ENCODE measurements around the gene INTS14. TPM values are rescaled to one million over a fixed set of nuclear protein-coding genes. Genes with fewer than 3 reads are reported as not detected.
A peak's percentile ranks its signal among the peaks of the same experiment; 100 is the strongest.

Gene INTS14
- total RNA-seq, 4 donors from 2014 or later: 16.5 to 38.7 (median 26.7) TPM

GRCh38 chr15:65650312-65651041 lies 39.5 kb upstream of the INTS14 start:
- 85 to 92% methylated on average over 10 to 12 of the region's 12 CpGs for WGBS, 2 donors
- H3K27ac ChIP-seq: no peak overlapping the region
- H3K9me3 ChIP-seq: no peaks in the 10 kb centered on the region
- no peak for DNase-seq
- H3K4me3 ChIP-seq: no peak overlapping the region
- no peaks in the 10 kb centered on the region for H3K27me3 ChIP-seq
- intact Hi-C loops (cut with DNase I): no loop called here
- TF ChIP-seq CTCF (IDR thresholded peaks at IDR 0.05) (no peak), POLR2A (IDR thresholded peaks at IDR 0.05) (no peak)
- peaks cover 0 to 35% (median 0%) of the 10 kb centered on the region in 3 donors for H3K36me3 ChIP-seq
- no peaks in the 10 kb centered on the region for H3K4me1 ChIP-seq

GRCh38 chr15:65646486-65646885 lies 35.6 kb upstream of the INTS14 start:
- Histone ChIP-seq H3K4me1 (peaks cover 0 to 3% (median 0%) of the 10 kb centered on the region in 3 donors), H3K36me3 (peaks cover 0 to 12% (median 0%) of the 10 kb centered on the region in 3 donors), H3K9me3 (no peaks in the 10 kb centered on the region), H3K27ac (no peak overlapping the region), H3K27me3 (no peaks in the 10 kb centered on the region), H3K4me3 (no peak overlapping the region)
- DNase-seq: no peak
- intact Hi-C loops (cut with DNase I): no loop called here
- no peak for TF ChIP-seq CTCF (IDR thresholded peaks at IDR 0.05)
- TF ChIP-seq POLR2A (IDR thresholded peaks at IDR 0.05): no peak
- WGBS, 2 donors: 83 to 96% methylated on average over 4 of the region's 4 CpGs

GRCh38 chr15:65645392-65645791 lies 34.5 kb upstream of the INTS14 start:
- H3K4me1 ChIP-seq: peaks cover 0 to 3% (median 0%) of the 10 kb centered on the region in 3 donors
- no peak overlapping the region for H3K4me3 ChIP-seq
- no peaks in the 10 kb centered on the region for H3K27me3 ChIP-seq
- intact Hi-C loops (cut with DNase I): no loop called here
- no peaks in the 10 kb centered on the region for H3K9me3 ChIP-seq
- TF ChIP-seq POLR2A (IDR thresholded peaks at IDR 0.05) (no peak), CTCF (IDR thresholded peaks at IDR 0.05) (no peak)
- WGBS, 2 donors: 87 to 93% methylated on average over 2 to 4 of the region's 4 CpGs
- H3K36me3 ChIP-seq: peaks cover 0 to under 1% (median 0%) of the 10 kb centered on the region in 3 donors
- no peak overlapping the region for H3K27ac ChIP-seq
- no peak for DNase-seq

- Histone ChIP-seq H3K9me3 (no peaks in the 10 kb centered on the region), H3K4me1 (peaks cover 0 to 3% (median 0%) of the 10 kb centered on the region in 3 donors), H3K36me3 (no peaks in the 10 kb centered on the region), H3K27me3 (no peaks in the 10 kb centered on the region), H3K27ac (no peak overlapping the region), H3K4me3 (no peak overlapping the region)
- DNase-seq: no peak
- TF ChIP-seq CTCF (IDR thresholded peaks at IDR 0.05) (no peak), POLR2A (IDR thresholded peaks at IDR 0.05) (no peak)
- 79 to 92% methylated on average over 2 to 4 of the region's 4 CpGs for WGBS, 2 donors
- intact Hi-C loops (cut with DNase I): loop anchor here (5.0 kb wide), 1 partner anchor 213 kb away; no protein-coding TSS in a partner anchor
Measured at GRCh38 chr15:65644282-65644681, 33.4 kb upstream of the INTS14 start.

GRCh38 chr15:65642594-65642993 lies 31.7 kb upstream of the INTS14 start:
- Histone ChIP-seq H3K36me3 (no peaks in the 10 kb centered on the region), H3K9me3 (no peaks in the 10 kb centered on the region), H3K4me3 (no peak overlapping the region), H3K4me1 (peaks cover 0 to 11% (median 0%) of the 10 kb centered on the region in 3 donors), H3K27me3 (no peaks in the 10 kb centered on the region), H3K27ac (peak overlapping the region in 1 of 4 donors; percentile 29)
- WGBS, 2 donors: 69 to 73% methylated on average over 4 to 6 of the region's 6 CpGs
- TF ChIP-seq CTCF (IDR thresholded peaks at IDR 0.05) (no peak), POLR2A (IDR thresholded peaks at IDR 0.05) (no peak)
- DNase-seq: no peak
- intact Hi-C loops (cut with DNase I): loop anchor here (5.0 kb wide), 1 partner anchor 215 kb away; no protein-coding TSS in a partner anchor

Data from esophagus squamous epithelium (tissue), 5 donors.